ENCODE results near the gene TM9SF1. TPM values are rescaled to one million over a fixed set of nuclear protein-coding genes. Genes with fewer than 3 reads are reported as not detected.

The TM9SF1 gene
- total RNA-seq, 3 donors from 2014 or later (not counting 1 experiment from before 2014, with no cell fraction given): 15.2 to 32.1 (median 28.7) TPM

DNA sequence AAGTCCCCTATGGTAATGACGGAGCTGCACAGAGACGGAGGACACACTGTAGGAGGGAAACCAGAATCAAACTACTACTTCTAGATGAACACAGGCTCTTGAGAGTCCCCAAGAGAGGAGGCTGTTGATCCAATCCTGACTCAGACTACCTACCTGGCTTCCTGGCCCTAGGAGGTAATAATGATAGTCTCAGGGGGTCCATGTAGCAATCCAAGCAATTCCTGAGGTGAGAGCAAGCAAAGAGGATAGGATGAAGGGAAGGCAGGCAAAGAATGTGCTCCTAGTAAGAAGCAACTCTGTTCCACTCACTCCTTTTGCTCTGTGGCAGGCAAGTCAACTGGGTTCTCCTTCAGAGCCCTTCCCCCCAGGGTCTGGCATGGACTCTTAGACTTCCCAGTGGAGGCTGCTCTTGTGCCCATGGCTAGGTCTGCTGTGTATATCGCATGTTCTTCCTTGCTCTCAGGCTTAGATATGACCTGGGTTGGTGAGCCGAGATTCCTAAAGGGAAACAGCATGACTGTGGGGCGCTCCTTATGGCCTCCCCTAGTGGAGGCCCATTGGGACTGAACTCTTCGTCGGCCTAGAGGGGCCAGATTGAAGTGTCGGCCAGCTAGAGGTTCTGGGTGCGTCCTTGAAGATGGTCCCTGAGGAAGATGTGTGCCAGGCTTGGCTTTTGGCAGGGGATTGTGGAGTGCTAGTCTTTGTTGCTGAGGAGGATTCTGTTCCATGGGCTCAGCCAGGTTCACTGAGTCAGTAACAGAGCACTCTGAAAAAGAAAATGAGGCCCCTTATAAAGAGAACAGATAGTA lies 45.1 kb upstream of the TM9SF1 start:
- Histone ChIP-seq H3K4me3 (ENCODE audit: low read length) (no peak overlapping the region), H3K27me3 (ENCODE audit: control insufficient read depth, insufficient read depth, low read length) (no peaks in the 10 kb centered on the region), H3K36me3 (ENCODE audit: control insufficient read depth, insufficient read depth, low read length) (peaks cover 55% of the 10 kb centered on the region), H3K27ac (ENCODE audit: low read length) (no peak overlapping the region), H3K4me1 (ENCODE audit: control insufficient read depth, insufficient read depth, low read length) (peaks cover 33% of the 10 kb centered on the region), H3K9me3 (ENCODE audit: control insufficient read depth, insufficient read depth, low read length) (no peaks in the 10 kb centered on the region)
- intact Hi-C loops (cut with micrococcal nuclease): loop anchor here (5.0 to 10.0 kb wide), 2 partner anchors 72 to 194 kb away; partner anchors contain the start of genes LTB4R and LTB4R2
- Mint-ChIP-seq H3K4me1 (peaks cover 70 to 81% of the 10 kb centered on the region in 2 donors), H3K4me3 (peak overlapping the region; percentile 98), H3K36me3 (peaks cover 22% of the 10 kb centered on the region), H3K27me3 (ENCODE audit: low read depth in 2 of 2) (no peaks in the 10 kb centered on the region), H3K27ac (peak overlapping the region; percentile 68 to 100), H3K9me3 (no peaks in the 10 kb centered on the region)
- 93% methylated on average over 9 of the region's 9 CpGs for WGBS (ENCODE audit: insufficient coverage)
- DNase-seq (peak in 1 of 2 donors; percentile 11), ATAC-seq (no peak)
- TF ChIP-seq, protein P1, sequence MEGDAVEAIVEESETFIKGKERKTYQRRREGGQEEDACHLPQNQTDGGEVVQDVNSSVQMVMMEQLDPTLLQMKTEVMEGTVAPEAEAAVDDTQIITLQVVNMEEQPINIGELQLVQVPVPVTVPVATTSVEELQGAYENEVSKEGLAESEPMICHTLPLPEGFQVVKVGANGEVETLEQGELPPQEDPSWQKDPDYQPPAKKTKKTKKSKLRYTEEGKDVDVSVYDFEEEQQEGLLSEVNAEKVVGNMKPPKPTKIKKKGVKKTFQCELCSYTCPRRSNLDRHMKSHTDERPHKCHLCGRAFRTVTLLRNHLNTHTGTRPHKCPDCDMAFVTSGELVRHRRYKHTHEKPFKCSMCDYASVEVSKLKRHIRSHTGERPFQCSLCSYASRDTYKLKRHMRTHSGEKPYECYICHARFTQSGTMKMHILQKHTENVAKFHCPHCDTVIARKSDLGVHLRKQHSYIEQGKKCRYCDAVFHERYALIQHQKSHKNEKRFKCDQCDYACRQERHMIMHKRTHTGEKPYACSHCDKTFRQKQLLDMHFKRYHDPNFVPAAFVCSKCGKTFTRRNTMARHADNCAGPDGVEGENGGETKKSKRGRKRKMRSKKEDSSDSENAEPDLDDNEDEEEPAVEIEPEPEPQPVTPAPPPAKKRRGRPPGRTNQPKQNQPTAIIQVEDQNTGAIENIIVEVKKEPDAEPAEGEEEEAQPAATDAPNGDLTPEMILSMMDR (IDR thresholded peaks at IDR 0.05): no peak

DNA sequence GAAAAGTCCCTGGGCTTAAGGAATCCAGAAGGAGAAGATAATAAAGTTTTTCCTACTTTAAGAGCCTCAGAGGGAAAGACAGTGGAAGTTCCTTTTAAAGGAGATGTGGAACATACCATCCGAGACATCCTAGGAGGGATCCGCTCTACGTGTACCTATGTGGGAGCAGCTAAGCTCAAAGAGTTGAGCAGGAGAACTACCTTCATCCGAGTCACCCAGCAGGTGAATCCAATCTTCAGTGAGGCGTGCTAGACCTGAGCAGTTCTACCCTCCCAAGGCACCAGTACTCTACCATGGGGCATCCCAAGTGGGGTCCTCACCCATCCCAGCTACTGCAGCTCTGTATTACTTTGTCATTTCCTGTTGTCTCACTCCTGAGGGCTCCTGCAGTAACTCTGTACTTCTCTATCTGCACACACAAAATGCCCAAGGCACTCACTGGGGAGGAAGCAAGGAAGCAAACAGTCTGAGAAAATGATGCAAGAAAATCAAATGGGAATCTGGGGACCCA lies 43.3 kb upstream of the TM9SF1 start:
- Mint-ChIP-seq H3K27me3 (ENCODE audit: low read depth in 2 of 2) (no peaks in the 10 kb centered on the region), H3K36me3 (peaks cover 22% of the 10 kb centered on the region), H3K9me3 (no peaks in the 10 kb centered on the region), H3K27ac (peak overlapping the region; percentile 40 to 100), H3K4me1 (peaks cover 77 to 85% of the 10 kb centered on the region in 2 donors), H3K4me3 (no peak overlapping the region)
- Histone ChIP-seq H3K9me3 (ENCODE audit: control insufficient read depth, insufficient read depth, low read length) (no peaks in the 10 kb centered on the region), H3K36me3 (ENCODE audit: control insufficient read depth, insufficient read depth, low read length) (peaks cover 66% of the 10 kb centered on the region), H3K27ac (ENCODE audit: low read length) (no peak overlapping the region), H3K27me3 (ENCODE audit: control insufficient read depth, insufficient read depth, low read length) (no peaks in the 10 kb centered on the region), H3K4me3 (ENCODE audit: low read length) (no peak overlapping the region), H3K4me1 (ENCODE audit: control insufficient read depth, insufficient read depth, low read length) (peaks cover 32% of the 10 kb centered on the region)
- ATAC-seq: no peak
- TF ChIP-seq, protein P1 (IDR thresholded peaks at IDR 0.05): no peak
- WGBS (ENCODE audit: insufficient coverage): 96% methylated on average over 5 of the region's 5 CpGs
- intact Hi-C loops (cut with micrococcal nuclease): no loop called here
- peak in 1 of 2 donors; percentile 3 for DNase-seq

DNA sequence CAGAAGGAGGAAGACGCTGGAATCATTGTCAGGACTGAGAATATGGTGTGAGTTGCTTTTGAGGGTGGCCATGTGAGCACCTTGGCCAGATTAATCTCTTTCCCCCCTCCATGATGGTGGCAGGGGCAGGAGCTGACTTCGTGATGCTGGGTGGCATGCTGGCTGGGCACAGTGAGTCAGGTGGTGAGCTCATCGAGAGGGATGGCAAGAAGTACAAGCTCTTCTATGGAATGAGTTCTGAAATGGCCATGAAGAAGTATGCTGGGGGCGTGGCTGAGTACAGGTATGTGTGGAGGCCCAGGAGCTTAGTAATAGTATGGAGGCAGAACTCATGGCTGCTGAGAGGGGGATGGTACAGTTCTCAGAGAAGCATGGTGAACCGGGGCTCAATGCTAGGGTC lies 42.9 kb upstream of the TM9SF1 start:
- peaks cover 32% of the 10 kb centered on the region for H3K4me1 ChIP-seq (ENCODE audit: control insufficient read depth, insufficient read depth, low read length)
- 97% methylated on average over 4 of the region's 5 CpGs for WGBS (ENCODE audit: insufficient coverage)
- H3K27ac ChIP-seq (ENCODE audit: low read length): no peak overlapping the region

More for the DNA sequence above, 42.9 kb upstream of the TM9SF1 start:
- Histone ChIP-seq H3K27me3 (ENCODE audit: control insufficient read depth, insufficient read depth, low read length) (no peaks in the 10 kb centered on the region), H3K9me3 (ENCODE audit: control insufficient read depth, insufficient read depth, low read length) (no peaks in the 10 kb centered on the region), H3K36me3 (ENCODE audit: control insufficient read depth, insufficient read depth, low read length) (peaks cover 66% of the 10 kb centered on the region), H3K4me3 (ENCODE audit: low read length) (no peak overlapping the region)
- H3K27ac Mint-ChIP-seq: peak overlapping the region; percentile 40 to 100
- no peaks in the 10 kb centered on the region for H3K9me3 Mint-ChIP-seq
- peaks cover 75 to 86% of the 10 kb centered on the region in 2 donors for H3K4me1 Mint-ChIP-seq
- DNase-seq: no peak
- no peak for ATAC-seq
- H3K4me3 Mint-ChIP-seq: peak overlapping the region; percentile 14
- TF ChIP-seq, protein P1 (IDR thresholded peaks at IDR 0.05): no peak
- no peaks in the 10 kb centered on the region for H3K27me3 Mint-ChIP-seq (ENCODE audit: low read depth in 2 of 2)
- intact Hi-C loops (cut with micrococcal nuclease): no loop called here
- peaks cover 22% of the 10 kb centered on the region for H3K36me3 Mint-ChIP-seq

Measured in natural killer cell (primary cell).